ENCODE data around the gene KLHL26.
"Not testable (repeated sequence)": the region's sequence is repeated elsewhere in the genome, so short reads cannot be mapped to it uniquely, and the experiment has no call there.

The KLHL26 gene

GRCh38 chr19:18676692-18677091, 39.9 kb downstream of the KLHL26 start:
- TF ChIP-seq, protein P1, sequence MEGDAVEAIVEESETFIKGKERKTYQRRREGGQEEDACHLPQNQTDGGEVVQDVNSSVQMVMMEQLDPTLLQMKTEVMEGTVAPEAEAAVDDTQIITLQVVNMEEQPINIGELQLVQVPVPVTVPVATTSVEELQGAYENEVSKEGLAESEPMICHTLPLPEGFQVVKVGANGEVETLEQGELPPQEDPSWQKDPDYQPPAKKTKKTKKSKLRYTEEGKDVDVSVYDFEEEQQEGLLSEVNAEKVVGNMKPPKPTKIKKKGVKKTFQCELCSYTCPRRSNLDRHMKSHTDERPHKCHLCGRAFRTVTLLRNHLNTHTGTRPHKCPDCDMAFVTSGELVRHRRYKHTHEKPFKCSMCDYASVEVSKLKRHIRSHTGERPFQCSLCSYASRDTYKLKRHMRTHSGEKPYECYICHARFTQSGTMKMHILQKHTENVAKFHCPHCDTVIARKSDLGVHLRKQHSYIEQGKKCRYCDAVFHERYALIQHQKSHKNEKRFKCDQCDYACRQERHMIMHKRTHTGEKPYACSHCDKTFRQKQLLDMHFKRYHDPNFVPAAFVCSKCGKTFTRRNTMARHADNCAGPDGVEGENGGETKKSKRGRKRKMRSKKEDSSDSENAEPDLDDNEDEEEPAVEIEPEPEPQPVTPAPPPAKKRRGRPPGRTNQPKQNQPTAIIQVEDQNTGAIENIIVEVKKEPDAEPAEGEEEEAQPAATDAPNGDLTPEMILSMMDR (IDR thresholded peaks at IDR 0.05), result no peak
- DNase-seq, result no peak
- Histone ChIP-seq H3K9me3 (no peaks in the 10 kb centered on the region), H3K36me3 (peaks cover 0 to 3% (median 0%) of the 10 kb centered on the region in 3 donors), H3K27ac (peak overlapping the region in 1 of 2 donors; percentile 99), H3K4me3 (no peak overlapping the region), H3K4me1 (peaks cover 0 to 50% (median 38%) of the 10 kb centered on the region in 4 donors), H3K27me3 (no peaks in the 10 kb centered on the region)
- intact Hi-C loops (cut with DNase I; ENCODE audit: low total_unique reads), result no loop called here

GRCh38 chr19:18677156-18677555, 40.3 kb downstream of the KLHL26 start:
- no peak for DNase-seq
- Histone ChIP-seq H3K27ac (peak overlapping the region in 1 of 2 donors; percentile 24), H3K4me3 (no peak overlapping the region), H3K9me3 (no peaks in the 10 kb centered on the region), H3K4me1 (peaks cover 0 to 46% (median 34%) of the 10 kb centered on the region in 4 donors), H3K27me3 (no peaks in the 10 kb centered on the region), H3K36me3 (no peaks in the 10 kb centered on the region)
- intact Hi-C loops (cut with DNase I; ENCODE audit: low total_unique reads), result no loop called here
- TF ChIP-seq, protein P1 (IDR thresholded peaks at IDR 0.05), result no peak

GRCh38 chr19:18680148-18680547, 43.3 kb downstream of the KLHL26 start:
- H3K27ac ChIP-seq; H3K4me3 ChIP-seq; H3K27me3 ChIP-seq; DNase-seq; H3K36me3 ChIP-seq; intact Hi-C loops (cut with DNase I; ENCODE audit: low total_unique reads); H3K9me3 ChIP-seq: not testable (repeated sequence)
- H3K4me1 ChIP-seq, result peaks cover 0 to 41% (median 34%) of the 10 kb centered on the region in 4 donors

- intact Hi-C loops (cut with DNase I; ENCODE audit: low total_unique reads), result no loop called here
- no peaks in the 10 kb centered on the region for H3K27me3 ChIP-seq
- H3K9me3 ChIP-seq, result no peaks in the 10 kb centered on the region
- peak overlapping the region; percentile 58 to 63 for H3K4me3 ChIP-seq
- peaks cover 0 to 43% (median 28%) of the 10 kb centered on the region in 4 donors for H3K4me1 ChIP-seq
- H3K36me3 ChIP-seq, result no peaks in the 10 kb centered on the region
- DNase-seq, result no peak
- peak overlapping the region; percentile 71 to 72 for H3K27ac ChIP-seq
- TF ChIP-seq, protein P1 (IDR thresholded peaks at IDR 0.05), result no peak
Observed at GRCh38 chr19:18682807-18683108, 45.9 kb downstream of the KLHL26 start.

DNA sequence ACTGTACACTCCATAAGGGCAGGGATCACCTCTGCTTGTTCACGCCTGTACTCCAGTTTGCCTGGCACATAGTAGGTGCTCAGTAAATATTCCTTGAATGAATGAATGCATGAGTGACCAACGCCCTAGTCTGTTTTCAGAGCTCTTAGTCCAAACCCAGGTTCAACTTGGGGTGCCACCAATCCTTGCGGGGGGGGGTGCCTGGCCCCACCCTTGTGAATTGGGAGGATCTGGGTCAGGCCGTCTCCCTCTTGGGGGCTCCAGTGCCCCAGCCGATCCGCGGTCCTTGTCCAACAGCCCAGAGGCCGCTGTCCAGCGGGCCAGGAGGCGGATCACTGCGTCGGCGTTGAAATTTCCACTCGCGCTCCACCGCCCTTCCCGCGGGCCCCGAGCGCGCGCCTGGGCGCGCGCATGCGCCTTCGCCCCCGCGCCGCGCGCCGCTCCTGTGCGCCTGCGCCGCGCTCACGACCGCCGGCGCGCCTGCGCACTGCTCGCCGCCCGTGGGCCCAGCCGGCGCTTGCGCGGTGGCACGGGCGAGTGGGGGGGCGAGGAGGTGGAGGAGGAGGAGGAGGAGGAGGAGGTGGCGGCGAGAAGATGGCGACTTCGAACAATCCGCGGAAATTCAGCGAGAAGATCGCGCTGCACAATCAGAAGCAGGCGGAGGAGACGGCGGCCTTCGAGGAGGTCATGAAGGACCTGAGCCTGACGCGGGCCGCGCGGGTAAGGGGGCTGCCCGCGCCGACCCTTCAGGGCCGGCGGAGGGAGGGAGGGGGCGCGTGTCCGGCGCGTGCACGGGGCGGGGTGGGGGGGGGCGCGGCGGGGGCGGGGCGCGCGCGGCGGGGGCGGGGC, 46.5 kb downstream of the KLHL26 start, which contains the start of gene CRTC1:
Gene CRTC1, plus strand, starts transcription at position 572 of the 849 bp plus-strand sequence. Its CDS starts 23 bp downstream, at position 595.
- peak within 1 kb of the TSS; percentile 71 to 72 for H3K27ac ChIP-seq
- intact Hi-C loops (cut with DNase I; ENCODE audit: low total_unique reads), result no loop called here

More for the DNA sequence above, 46.5 kb downstream of the KLHL26 start, which contains the start of gene CRTC1:
- no peaks in the 10 kb centered on the region for H3K27me3 ChIP-seq
- H3K36me3 ChIP-seq, result no peaks in the 10 kb centered on the region
- no peaks in the 10 kb centered on the region for H3K9me3 ChIP-seq
- DNase-seq, result peak; percentile 80 to 94
- TF ChIP-seq, protein P1 (IDR thresholded peaks at IDR 0.05), result no peak
- peaks cover 0 to 37% (median 23%) of the 10 kb centered on the region in 4 donors for H3K4me1 ChIP-seq
- peak within 1 kb of the TSS; percentile 58 to 63 for H3K4me3 ChIP-seq
